NCI-H1105 treated with DMSO at 0.1 percent for 48 hours (cell line): ENCODE results near the gene ZFAND4.
"Not testable (repeated sequence)": the region's sequence is repeated elsewhere in the genome, so short reads cannot be mapped to it uniquely, and the experiment has no call there.

Experiments
- DNase-seq: peaks from one replicate; lab custom pipeline; 2025; lab: John Stamatoyannopoulos, UW

Gene ZFAND4

GRCh38 chr10:45589868-45590267 lies 82.7 kb downstream of the ZFAND4 start:
- DNase-seq = no peak

- no peak for DNase-seq
Observed at GRCh38 chr10:45589009-45589408, 83.6 kb downstream of the ZFAND4 start.

- no peak for DNase-seq
Observed at GRCh38 chr10:45586028-45586824, 86.3 kb downstream of the ZFAND4 start.

- no peak for DNase-seq
Observed at GRCh38 chr10:45585131-45585530, 87.4 kb downstream of the ZFAND4 start.

- no peak for DNase-seq
Observed at GRCh38 chr10:45582386-45582781, 90.2 kb downstream of the ZFAND4 start.

GRCh38 chr10:45581582-45582385 lies 90.8 kb downstream of the ZFAND4 start:
- no peak for DNase-seq

GRCh38 chr10:45581216-45581549 lies 91.4 kb downstream of the ZFAND4 start:
- no peak for DNase-seq

GRCh38 chr10:45580371-45581215 lies 92.0 kb downstream of the ZFAND4 start:
- DNase-seq = no peak

- no peak for DNase-seq
Observed at GRCh38 chr10:45578384-45578971, 94.1 kb downstream of the ZFAND4 start.

- no peak for DNase-seq
Observed at GRCh38 chr10:45575966-45576597, 96.5 kb downstream of the ZFAND4 start.

- not testable (repeated sequence) for DNase-seq
Observed at GRCh38 chr10:45575032-45575761, 97.4 kb downstream of the ZFAND4 start.

GRCh38 chr10:45569471-45569870 lies 103.1 kb downstream of the ZFAND4 start:
- no peak for DNase-seq

- DNase-seq = no peak
Observed at GRCh38 chr10:45566415-45566814, 106.2 kb downstream of the ZFAND4 start.
